PC-9 (cell line): ENCODE measurements around the gene COG1. TPM values are rescaled to one million over a fixed set of nuclear protein-coding genes. Genes with fewer than 3 reads are reported as not detected.
A peak's percentile ranks its signal among the peaks of the same experiment; 100 is the strongest.

Source experiments
- BruUV-seq: library from RNA; stranded (reverse); fragments of 400-500 nt; replicated peaks from 2 replicates; lab custom pipeline; 2021; lab: Mats Ljungman, UMichigan
- CTCF ChIA-PET: fragments of 300-600 bp; sonication (Branson Sonifier 250); formaldehyde crosslinking; loops from one replicate; lab custom pipeline; 2022; ENCODE audit warnings: antibody characterized with exemption; lab: Charles Lee
- POLR2A ChIA-PET: fragments of 300-600 bp; sonication (Branson Sonifier 250); formaldehyde crosslinking; loops from one replicate; lab custom pipeline; 2022; ENCODE audit warnings: antibody characterized with exemption; ENCODE audit not compliant: unreplicated experiment; lab: Charles Lee
- DNase-seq, 2 experiments: peaks; one replicate each; pipeline versions ENCODE4 v3.0.0 to v3.0.0-alpha.2; 2015 to 2022; ENCODE audit warnings: mixed read lengths in 1 of 2
- H2AFZ ChIP-seq: fragments of 200-600 bp; sonication (generic); 2 replicates; pipeline ENCODE4 v1.8.1; 2017; ENCODE audit warnings: antibody characterized with exemption
- H3F3A ChIP-seq: fragments of 200-600 bp; sonication (generic); 2 replicates; pipeline ENCODE4 v1.8.1; 2017; ENCODE audit warnings: antibody characterized with exemption, mild to moderate bottlenecking, low read depth; ENCODE audit not compliant: insufficient read depth
- H3K27ac ChIP-seq: fragments of 200-600 bp; sonication (generic); 2 replicates; pipeline ENCODE4 v1.6.1; 2016; ENCODE audit warnings: mixed run types
- H3K27me3 ChIP-seq: fragments of 200-600 bp; sonication (generic); 2 replicates; pipeline ENCODE4 v1.6.1; 2016; ENCODE audit warnings: low read depth, mixed run types; ENCODE audit not compliant: insufficient read depth
- H3K36me3 ChIP-seq: fragments of 200-600 bp; sonication (generic); 2 replicates; pipeline ENCODE4 v1.6.1; 2016; ENCODE audit warnings: low read depth, mixed run types
- H3K4me1 ChIP-seq: fragments of 200-600 bp; sonication (generic); replicated peaks from 2 replicates; pipeline ENCODE4 v1.6.1; 2016; ENCODE audit warnings: mixed run types; ENCODE audit not compliant: insufficient read depth
- H3K4me2 ChIP-seq: fragments of 200-600 bp; sonication (generic); 2 replicates; pipeline ENCODE4 v1.6.1; 2017; ENCODE audit warnings: mixed run types
- H3K4me3 ChIP-seq: fragments of 200-600 bp; sonication (generic); 2 replicates; pipeline ENCODE4 v1.6.1; 2016; ENCODE audit warnings: mixed run types
- H3K79me2 ChIP-seq: fragments of 200-600 bp; sonication (generic); 2 replicates; pipeline ENCODE4 v1.6.1; 2017; ENCODE audit warnings: low read depth, mixed run types
- H3K9me2 ChIP-seq: fragments of 200-600 bp; sonication (generic); 2 replicates; pipeline ENCODE4 v1.8.1; 2017; ENCODE audit warnings: mild to moderate bottlenecking; ENCODE audit not compliant: insufficient read depth
- H3K9me3 ChIP-seq: fragments of 200-600 bp; sonication (generic); 2 replicates; pipeline ENCODE4 v1.8.1; 2016; ENCODE audit warnings: low read depth; ENCODE audit not compliant: insufficient read depth
- H4K20me1 ChIP-seq: fragments of 200-600 bp; sonication (generic); 2 replicates; pipeline ENCODE4 v1.8.1; 2017; ENCODE audit not compliant: insufficient read depth
- CTCF ChIP-seq: fragments of 200-600 bp; sonication (generic); conservative IDR thresholded peaks from 2 replicates; pipeline ENCODE4 v1.6.1; 2017; ENCODE audit warnings: mixed run types, antibody characterized with exemption, mild to moderate bottlenecking, moderate library complexity
- EZH2 ChIP-seq: fragments of 200-600 bp; sonication (generic); IDR thresholded peaks from 2 replicates; pipeline ENCODE4 v1.8.0; 2017; ENCODE audit warnings: antibody characterized with exemption, low read depth
- intact Hi-C: fragments of 100-400 bp; cut with micrococcal nuclease; formaldehyde crosslinking; loops from one replicate; pipeline ENCODE4 v1.10.0; 2022; ENCODE audit not compliant: unreplicated experiment
- total RNA-seq: library from RNA; stranded (reverse); gene quantifications from 2 replicates; pipeline ENCODE4 v1.2.3, GENCODE V29; 2021

COG1 gene
- total RNA-seq, 1 experiment from 2014 or later, result 24.8 TPM

- H3K4me2 ChIP-seq, result peak overlapping the region; percentile 98
- H4K20me1 ChIP-seq, result peaks cover 26% of the 10 kb centered on the region; the same call in 1 of the 2 replicates
- ChIA-PET POLR2A (interaction anchor here (0.7 kb wide), 1 partner anchor 629 kb away, joined by 3 read pairs; no protein-coding TSS in a partner anchor), CTCF (interaction anchor here (0.7 to 1.2 kb wide), 2 partner anchors 15 to 177 kb away, joined by 3 read pairs; no protein-coding TSS in a partner anchor)
- peak overlapping the region; percentile 93 for H2AFZ ChIP-seq
- no TSS peak for BruUV-seq
- no peak for TF ChIP-seq CTCF
- no peak for TF ChIP-seq EZH2
- H3K4me1 ChIP-seq, result peaks cover 45% of the 10 kb centered on the region
- DNase-seq, result peak in 1 of 2 experiments; percentile 7
- H3K79me2 ChIP-seq, result peaks cover 73% of the 10 kb centered on the region
- H3K36me3 ChIP-seq, result peaks cover 27% of the 10 kb centered on the region
- H3K4me3 ChIP-seq, result peak overlapping the region; percentile 97
- H3F3A ChIP-seq, result peaks cover 8% of the 10 kb centered on the region
- H3K27me3 ChIP-seq, result no peaks in the 10 kb centered on the region
- H3K9me2 ChIP-seq, result no peaks in the 10 kb centered on the region
- intact Hi-C loops, result loop anchor here (2.0 to 5.0 kb wide), 2 partner anchors 39 to 504 kb away; partner anchors contain the start of gene COG1
- H3K9me3 ChIP-seq, result no peaks in the 10 kb centered on the region
- no peak overlapping the region for H3K27ac ChIP-seq
Observed at GRCh38 chr17:73231395-73231794, 38.5 kb downstream of the COG1 start.

GRCh38 chr17:73231841-73232586, 39.2 kb downstream of the COG1 start:
- Histone ChIP-seq H3F3A (peaks cover 8% of the 10 kb centered on the region), H3K9me3 (no peaks in the 10 kb centered on the region), H3K36me3 (peaks cover 23% of the 10 kb centered on the region), H2AFZ (peak overlapping the region; percentile 93), H3K4me1 (peaks cover 43% of the 10 kb centered on the region), H3K9me2 (no peaks in the 10 kb centered on the region), H3K4me3 (peak overlapping the region; percentile 97), H3K27ac (peak overlapping the region; percentile 29), H3K27me3 (no peaks in the 10 kb centered on the region), H3K79me2 (peaks cover 67% of the 10 kb centered on the region), H3K4me2 (peak overlapping the region; percentile 98), H4K20me1 (peaks cover 23% of the 10 kb centered on the region; the same call in 1 of the 2 replicates)
- intact Hi-C loops, result loop anchor here (2.0 to 5.0 kb wide), 2 partner anchors 39 to 505 kb away; partner anchors contain the start of gene COG1
- ChIA-PET POLR2A (interaction anchor here (0.6 to 1.0 kb wide), 2 partner anchors 37 to 639 kb away, joined by 4 to 5 read pairs; no protein-coding TSS in a partner anchor), CTCF (interaction anchor here (0.7 to 1.2 kb wide), 3 partner anchors 14 to 675 kb away, joined by 3 read pairs; no protein-coding TSS in a partner anchor)
- no TSS peak for BruUV-seq
- peak; percentile 81 to 95 for DNase-seq
- TF ChIP-seq EZH2 (no peak), CTCF (peak; percentile 61)

- Histone ChIP-seq H3K4me3 (peak overlapping the region; percentile 97), H3K4me1 (peaks cover 35% of the 10 kb centered on the region), H3K27me3 (no peaks in the 10 kb centered on the region), H3K9me3 (no peaks in the 10 kb centered on the region), H3K27ac (peak overlapping the region; percentile 29), H2AFZ (peak overlapping the region; percentile 93), H3K9me2 (no peaks in the 10 kb centered on the region), H4K20me1 (peaks cover 15% of the 10 kb centered on the region; the same call in 1 of the 2 replicates), H3K36me3 (peaks cover 20% of the 10 kb centered on the region; the same call in 1 of the 2 replicates), H3K4me2 (peak overlapping the region; percentile 98), H3F3A (peaks cover 8% of the 10 kb centered on the region), H3K79me2 (peaks cover 59% of the 10 kb centered on the region)
- TSS peak; percentile 44 for BruUV-seq
- TF ChIP-seq CTCF (no peak), EZH2 (no peak)
- peak in 1 of 2 experiments; percentile 41 for DNase-seq
- POLR2A ChIA-PET, result interaction anchor here (0.7 to 1.0 kb wide), 2 partner anchors 255 to 640 kb away, joined by 4 read pairs; no protein-coding TSS in a partner anchor
- intact Hi-C loops, result loop anchor here (5.0 kb wide), 1 partner anchor 505 kb away; no protein-coding TSS in a partner anchor
- CTCF ChIA-PET, result interaction anchor here (1.2 kb wide), 2 partner anchors 176 to 676 kb away, joined by 3 read pairs; no protein-coding TSS in a partner anchor
Observed at GRCh38 chr17:73232587-73233373, 39.9 kb downstream of the COG1 start.
